ENCODE results near the gene ERLEC1. TPM values are rescaled to one million over a fixed set of nuclear protein-coding genes. Genes with fewer than 3 reads are reported as not detected.

The ERLEC1 gene
- total RNA-seq, 1 experiment from 2014 or later, result 21.6 TPM

DNA sequence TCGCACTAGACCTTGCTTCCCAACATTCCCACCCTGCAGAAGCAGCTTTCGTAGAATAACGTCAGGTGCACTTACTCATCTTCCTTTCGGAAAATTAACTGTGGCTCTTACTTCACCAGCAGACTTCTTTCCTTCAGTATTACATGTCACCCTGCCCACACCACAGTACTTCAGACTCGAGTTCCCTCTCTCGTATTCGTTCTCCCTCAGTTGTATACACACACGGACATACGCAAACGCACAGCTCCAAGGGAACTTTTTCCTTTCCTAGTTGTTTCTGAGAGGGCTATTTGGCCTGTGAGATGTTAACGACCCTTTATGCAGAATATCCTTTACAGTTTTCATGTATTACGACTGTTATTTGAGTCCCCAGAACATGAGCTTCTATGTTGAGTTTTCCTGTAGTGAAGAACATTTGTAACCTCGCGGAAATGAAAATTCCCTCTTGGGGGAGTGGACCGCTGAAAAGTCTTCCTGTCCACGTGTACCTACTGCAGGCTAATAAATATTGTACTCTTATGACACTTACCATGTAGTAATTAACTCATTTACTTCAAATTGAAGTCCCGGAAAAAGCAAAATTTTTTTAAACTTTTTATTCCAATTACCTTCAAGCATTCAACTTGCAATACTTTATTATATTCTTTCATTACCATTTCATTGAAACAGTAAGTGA is 908 bp downstream of the ERLEC1 start:
- Histone ChIP-seq H2BK15ac (ENCODE audit: low read depth, low read length) (no peak overlapping the region), H3K9me3 (ENCODE audit: control insufficient read depth, low read depth, low read length) (no peaks in the 10 kb centered on the region), H3K27me3 (ENCODE audit: insufficient read depth, low read length) (no peaks in the 10 kb centered on the region), H3K4me2 (ENCODE audit: insufficient read depth, insufficient read length, low read length) (peak overlapping the region; percentile 100), H3K27ac (ENCODE audit: insufficient read length, low read depth, low read length) (no peak overlapping the region), H4K20me1 (ENCODE audit: control insufficient read depth, insufficient read depth, insufficient read length) (peaks cover 5% of the 10 kb centered on the region), H2AFZ (ENCODE audit: low read length) (no peak overlapping the region), H3T11ph (ENCODE audit: low read length) (no peak overlapping the region), H2BK20ac (ENCODE audit: low read depth, low read length, poor library complexity, severe bottlenecking) (no peak overlapping the region), H3K23ac (ENCODE audit: insufficient read length, low read depth, low read length) (no peak overlapping the region), H3K79me1 (ENCODE audit: insufficient read depth, low read depth, low read length, poor library complexity, severe bottlenecking) (peaks cover 9% of the 10 kb centered on the region), H3K79me2 (ENCODE audit: insufficient read depth, low read length) (peaks cover 22% of the 10 kb centered on the region; the same call in 1 of the 2 replicates), H2BK12ac (ENCODE audit: insufficient read length, low read depth, low read length) (no peak overlapping the region), H3K9ac (ENCODE audit: extremely low read depth, insufficient read length, low read length) (peak overlapping the region; percentile 84), H3K56ac (ENCODE audit: insufficient read length, low read depth, low read length) (no peak overlapping the region), H2BK5ac (ENCODE audit: insufficient read length, low read length) (no peak overlapping the region), H4K91ac (ENCODE audit: insufficient read length, low read depth, low read length) (no peak overlapping the region), H3K14ac (ENCODE audit: insufficient read depth, low read length) (no peak overlapping the region), H3K4ac (ENCODE audit: low read depth, low read length) (no peak overlapping the region), H2AK5ac (ENCODE audit: insufficient read length, low read length) (no peak overlapping the region), H3K18ac (ENCODE audit: insufficient read length, low read depth, low read length) (no peak overlapping the region), H3K23me2 (ENCODE audit: insufficient read length, low read depth, low read length, poor library complexity, severe bottlenecking) (peaks cover 15% of the 10 kb centered on the region), H3K4me1 (ENCODE audit: insufficient read depth, low read length) (no peaks in the 10 kb centered on the region), H2BK120ac (ENCODE audit: low read depth, low read length, poor library complexity, severe bottlenecking) (no peak overlapping the region), H4K8ac (replicated peaks; ENCODE audit: insufficient read length, low read depth, low read length) (no peak overlapping the region), H4K5ac (ENCODE audit: insufficient read length, low read depth, low read length) (no peak overlapping the region)
- no peak for DNase-seq
- TF ChIP-seq, protein P1, sequence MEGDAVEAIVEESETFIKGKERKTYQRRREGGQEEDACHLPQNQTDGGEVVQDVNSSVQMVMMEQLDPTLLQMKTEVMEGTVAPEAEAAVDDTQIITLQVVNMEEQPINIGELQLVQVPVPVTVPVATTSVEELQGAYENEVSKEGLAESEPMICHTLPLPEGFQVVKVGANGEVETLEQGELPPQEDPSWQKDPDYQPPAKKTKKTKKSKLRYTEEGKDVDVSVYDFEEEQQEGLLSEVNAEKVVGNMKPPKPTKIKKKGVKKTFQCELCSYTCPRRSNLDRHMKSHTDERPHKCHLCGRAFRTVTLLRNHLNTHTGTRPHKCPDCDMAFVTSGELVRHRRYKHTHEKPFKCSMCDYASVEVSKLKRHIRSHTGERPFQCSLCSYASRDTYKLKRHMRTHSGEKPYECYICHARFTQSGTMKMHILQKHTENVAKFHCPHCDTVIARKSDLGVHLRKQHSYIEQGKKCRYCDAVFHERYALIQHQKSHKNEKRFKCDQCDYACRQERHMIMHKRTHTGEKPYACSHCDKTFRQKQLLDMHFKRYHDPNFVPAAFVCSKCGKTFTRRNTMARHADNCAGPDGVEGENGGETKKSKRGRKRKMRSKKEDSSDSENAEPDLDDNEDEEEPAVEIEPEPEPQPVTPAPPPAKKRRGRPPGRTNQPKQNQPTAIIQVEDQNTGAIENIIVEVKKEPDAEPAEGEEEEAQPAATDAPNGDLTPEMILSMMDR (conservative IDR thresholded peaks at IDR 0.05), result no peak
- peak overlapping the region; percentile 97 to 99 for H3K4me3 Mint-ChIP-seq
- H3K9me3 Mint-ChIP-seq, result no peaks in the 10 kb centered on the region
- no peaks in the 10 kb centered on the region; a peak in 1 of 7 replicates for H3K36me3 Mint-ChIP-seq (ENCODE audit: insufficient read depth in 1 of 3, low read depth in 3 of 3)
- peaks cover 32 to 35% of the 10 kb centered on the region in 2 experiments for H3K4me1 Mint-ChIP-seq
- H3K27ac Mint-ChIP-seq, result peak overlapping the region; percentile 12 to 94 (median 78); a peak in 5 of 7 replicates
- WGBS (ENCODE audit: extremely low coverage, insufficient read length, low lambda C conversion rate), result no CpG with 5 or more reads among the region's 17 CpGs
- no peaks in the 10 kb centered on the region for H3K27me3 Mint-ChIP-seq (ENCODE audit: low read depth)
